Measurements from ENCODE around the gene ARID3C.

Gene ARID3C

DNA sequence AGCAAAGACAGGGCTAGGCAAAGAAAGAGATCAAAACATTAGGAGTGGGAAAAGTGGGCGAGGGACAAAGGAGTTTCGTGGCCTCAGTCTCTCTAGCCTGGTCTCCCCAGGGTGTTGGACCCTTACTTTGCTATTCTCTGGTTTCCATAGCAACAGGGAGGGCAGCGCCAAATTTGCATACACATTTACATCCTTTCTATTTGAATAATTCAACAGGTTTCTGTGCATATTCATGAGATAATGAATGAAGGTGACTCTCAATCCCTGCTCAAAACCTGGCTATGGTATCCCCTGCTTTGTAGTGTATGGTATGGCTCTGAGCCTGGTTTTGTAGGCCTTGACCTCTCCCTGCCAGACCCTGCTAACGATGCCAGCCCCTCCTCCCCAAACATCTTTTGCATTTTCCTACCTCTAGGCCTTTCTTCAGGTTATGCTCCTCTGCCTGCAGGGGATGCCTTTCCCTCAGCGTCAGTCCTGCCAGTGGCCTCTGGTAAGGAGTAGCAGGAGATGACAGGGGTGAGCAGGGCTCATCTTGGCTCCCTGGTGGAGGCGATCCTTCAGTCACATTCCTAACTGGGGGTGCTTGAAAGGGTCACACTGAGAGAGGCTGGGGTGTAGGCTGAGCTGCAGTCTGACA is 26.8 kb downstream of the ARID3C start:
- DNase-seq (ENCODE audit: extremely low spot score): no peak
- CTCF ChIA-PET: interaction anchor here (1.1 to 1.4 kb wide), 2 partner anchors 15 to 78 kb away, joined by 3 to 4 read pairs; no protein-coding TSS in a partner anchor
- POLR2A ChIA-PET: no interaction called here
- TF ChIP-seq L3MBTL2 (conservative IDR thresholded peaks at IDR 0.05) (no peak), HDGF (IDR thresholded peaks at IDR 0.05; ENCODE audit: borderline replicate concordance) (no peak), SUZ12 (IDR thresholded peaks at IDR 0.05) (no peak), FOXA1 (IDR thresholded peaks at IDR 0.05) (no peak), BHLHE40 (IDR thresholded peaks at IDR 0.05; ENCODE audit: borderline replicate concordance) (no peak), NFRKB (IDR thresholded peaks at IDR 0.05) (no peak), LEF1 (IDR thresholded peaks at IDR 0.05; ENCODE audit: borderline replicate concordance) (no peak), ARNT (IDR thresholded peaks at IDR 0.05) (no peak), TARDBP (IDR thresholded peaks at IDR 0.05) (no peak), PKNOX1 (IDR thresholded peaks at IDR 0.05) (no peak), SP1 (IDR thresholded peaks at IDR 0.05) (no peak), FOXK2 (IDR thresholded peaks at IDR 0.05) (no peak), ZNF384 (IDR thresholded peaks at IDR 0.05) (no peak), CTBP1 (IDR thresholded peaks at IDR 0.05; ENCODE audit: borderline replicate concordance) (no peak), ELF4 (IDR thresholded peaks at IDR 0.05) (no peak), FOXM1 (IDR thresholded peaks at IDR 0.05; ENCODE audit: borderline replicate concordance) (no peak)

- no peak for DNase-seq (ENCODE audit: extremely low spot score)
- ChIA-PET POLR2A (no interaction called here), CTCF (interaction anchor here (1.5 kb wide), 1 partner anchor 9 kb away, joined by 5 read pairs; no protein-coding TSS in a partner anchor)
- TF ChIP-seq SUZ12 (IDR thresholded peaks at IDR 0.05): no peak
- no peak for TF ChIP-seq FOXM1 (IDR thresholded peaks at IDR 0.05; ENCODE audit: borderline replicate concordance)
- no peak for TF ChIP-seq TARDBP (IDR thresholded peaks at IDR 0.05)
- no peak for TF ChIP-seq FOXA1 (IDR thresholded peaks at IDR 0.05)
- TF ChIP-seq BHLHE40 (IDR thresholded peaks at IDR 0.05; ENCODE audit: borderline replicate concordance): no peak
- no peak for TF ChIP-seq CTBP1 (IDR thresholded peaks at IDR 0.05; ENCODE audit: borderline replicate concordance)
- no peak for TF ChIP-seq SP1 (IDR thresholded peaks at IDR 0.05)
- no peak for TF ChIP-seq ARNT (IDR thresholded peaks at IDR 0.05)
- no peak for TF ChIP-seq PKNOX1 (IDR thresholded peaks at IDR 0.05)
- no peak for TF ChIP-seq HDGF (IDR thresholded peaks at IDR 0.05; ENCODE audit: borderline replicate concordance)
- TF ChIP-seq ELF4 (IDR thresholded peaks at IDR 0.05): no peak
- no peak for TF ChIP-seq L3MBTL2 (conservative IDR thresholded peaks at IDR 0.05)
- TF ChIP-seq LEF1 (IDR thresholded peaks at IDR 0.05; ENCODE audit: borderline replicate concordance): no peak
These were observed 28.0 kb downstream of the ARID3C start for GRCh38 chr9:34600908-34601307.

GRCh38 chr9:34599546-34599945 is 29.3 kb downstream of the ARID3C start:
- TF ChIP-seq LEF1 (IDR thresholded peaks at IDR 0.05; ENCODE audit: borderline replicate concordance) (no peak), FOXA1 (IDR thresholded peaks at IDR 0.05) (no peak), BHLHE40 (IDR thresholded peaks at IDR 0.05; ENCODE audit: borderline replicate concordance) (no peak)
- DNase-seq (ENCODE audit: extremely low spot score): no peak
- ChIA-PET POLR2A (interaction anchor here (1.2 kb wide), 1 partner anchor 10 kb away, joined by 3 read pairs; no protein-coding TSS in a partner anchor), CTCF (interaction anchor here (1.0 kb wide), 1 partner anchor 52 kb away, joined by 3 read pairs; no protein-coding TSS in a partner anchor)

DNA sequence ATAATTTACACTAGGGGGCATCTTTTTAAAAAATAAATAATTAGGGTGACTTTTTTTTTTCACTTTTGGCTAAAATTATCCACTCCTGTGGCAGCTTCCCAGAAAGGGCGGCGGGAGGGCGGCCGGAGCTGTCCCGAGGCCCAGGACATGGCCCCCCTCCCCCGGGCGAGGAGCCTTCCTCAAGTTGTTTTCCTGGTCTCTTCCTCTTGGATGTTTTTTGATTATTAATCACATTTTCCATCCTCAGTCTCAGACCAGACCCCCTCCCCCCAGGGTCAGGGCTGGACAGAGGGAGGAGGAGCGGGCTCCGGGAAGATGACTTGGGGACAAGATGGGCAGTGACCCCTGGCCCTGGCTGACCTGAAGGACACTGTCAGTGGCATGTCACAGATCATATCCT is 34.7 kb downstream of the ARID3C start:
- TF ChIP-seq PKNOX1 (IDR thresholded peaks at IDR 0.05) (no peak), BHLHE40 (IDR thresholded peaks at IDR 0.05; ENCODE audit: borderline replicate concordance) (no peak), LEF1 (IDR thresholded peaks at IDR 0.05; ENCODE audit: borderline replicate concordance) (no peak), ARNT (IDR thresholded peaks at IDR 0.05) (no peak), HDGF (IDR thresholded peaks at IDR 0.05; ENCODE audit: borderline replicate concordance) (no peak), SUZ12 (IDR thresholded peaks at IDR 0.05) (no peak), FOXK2 (IDR thresholded peaks at IDR 0.05) (no peak), ELF4 (IDR thresholded peaks at IDR 0.05) (no peak), FOXA1 (IDR thresholded peaks at IDR 0.05) (no peak), NFRKB (IDR thresholded peaks at IDR 0.05) (no peak)
- DNase-seq (ENCODE audit: extremely low spot score): no peak
- POLR2A ChIA-PET: no interaction called here
- CTCF ChIA-PET: no interaction called here

GRCh38 chr9:34592895-34593601 is 35.8 kb downstream of the ARID3C start:
- no peak for DNase-seq (ENCODE audit: extremely low spot score)
- ChIA-PET POLR2A (no interaction called here), CTCF (interaction anchor here (0.6 to 2.7 kb wide), 3 partner anchors 14 to 68 kb away, joined by 3 to 31 read pairs (median 10); no protein-coding TSS in a partner anchor)
- no peak for TF ChIP-seq ZNF384 (IDR thresholded peaks at IDR 0.05)
- no peak for TF ChIP-seq HDGF (IDR thresholded peaks at IDR 0.05; ENCODE audit: borderline replicate concordance)
- TF ChIP-seq L3MBTL2 (conservative IDR thresholded peaks at IDR 0.05): no peak
- TF ChIP-seq FOXM1 (IDR thresholded peaks at IDR 0.05; ENCODE audit: borderline replicate concordance): no peak
- no peak for TF ChIP-seq LEF1 (IDR thresholded peaks at IDR 0.05; ENCODE audit: borderline replicate concordance)
- no peak for TF ChIP-seq BHLHE40 (IDR thresholded peaks at IDR 0.05; ENCODE audit: borderline replicate concordance)
- TF ChIP-seq NFRKB (IDR thresholded peaks at IDR 0.05): no peak
- no peak for TF ChIP-seq SUZ12 (IDR thresholded peaks at IDR 0.05)
- TF ChIP-seq CTBP1 (IDR thresholded peaks at IDR 0.05; ENCODE audit: borderline replicate concordance): no peak

All from HEK293T (cell line).